DOHH2 (cell line): Measurements from ENCODE around the gene DMXL1.
A peak's percentile ranks its signal among the peaks of the same experiment; 100 is the strongest.

Source experiments
- H3F3A ChIP-seq: fragments of 200-600 bp; sonication (generic), shearing (Covaris generic); 2 replicates; pipeline ENCODE4 v1.6.0; 2016; ENCODE audit warnings: antibody characterized with exemption, mild to moderate bottlenecking; ENCODE audit not compliant: control insufficient read depth, insufficient read depth
- H3K27ac ChIP-seq: fragments of 200-600 bp; sonication (generic); 2 replicates; pipeline ENCODE4 v1.5.1; 2014; ENCODE audit warnings: low read depth, mild to moderate bottlenecking, low read length, moderate library complexity
- H3K27me3 ChIP-seq: fragments of 200-600 bp; sonication (generic); 2 replicates; pipeline ENCODE4 v1.6.1; 2014; ENCODE audit warnings: mild to moderate bottlenecking, low read length, mixed read lengths; ENCODE audit not compliant: control insufficient read depth
- H3K36me3 ChIP-seq: fragments of 200-600 bp; sonication (generic); 2 replicates; pipeline ENCODE4 v1.6.1; 2014; ENCODE audit warnings: mild to moderate bottlenecking, low read length, moderate library complexity, mixed read lengths; ENCODE audit not compliant: control insufficient read depth
- H3K4me1 ChIP-seq: fragments of 200-600 bp; sonication (generic); 2 replicates; pipeline ENCODE4 v1.6.1; 2014; ENCODE audit warnings: mild to moderate bottlenecking, low read length, mixed read lengths; ENCODE audit not compliant: control insufficient read depth
- H3K4me2 ChIP-seq: fragments of 200-600 bp; sonication (generic); 2 replicates; pipeline ENCODE4 v1.6.0; 2014; ENCODE audit warnings: mild to moderate bottlenecking, low read length, moderate library complexity
- H3K4me3 ChIP-seq: fragments of 200-600 bp; sonication (generic); 2 replicates; pipeline ENCODE4 v1.5.1; 2014; ENCODE audit warnings: mild to moderate bottlenecking, low read length, mixed read lengths
- H3K79me2 ChIP-seq: fragments of 200-600 bp; sonication (generic); 2 replicates; pipeline ENCODE4 v1.6.1; 2014; ENCODE audit warnings: mild to moderate bottlenecking, low read length, mixed read lengths; ENCODE audit not compliant: control insufficient read depth
- H3K9me2 ChIP-seq: fragments of 200-600 bp; sonication (generic); replicated peaks from 2 replicates; pipeline ENCODE4 v1.6.1; 2014; ENCODE audit warnings: mild to moderate bottlenecking, low read length, mixed read lengths; ENCODE audit not compliant: control insufficient read depth
- H3K9me3 ChIP-seq: fragments of 200-600 bp; sonication (generic); 2 replicates; pipeline ENCODE4 v1.6.1; 2014; ENCODE audit warnings: antibody characterized with exemption, low read length, mixed read lengths; ENCODE audit not compliant: control insufficient read depth, insufficient read depth
- H4K20me1 ChIP-seq: fragments of 200-600 bp; sonication (generic); 2 replicates; pipeline ENCODE4 v1.6.0; 2014; ENCODE audit warnings: low read depth, mild to moderate bottlenecking, antibody characterized with exemption, low read length, moderate library complexity; ENCODE audit not compliant: control insufficient read depth, insufficient read depth
- CTCF ChIP-seq: fragments of 200-600 bp; sonication (generic); IDR thresholded peaks from one replicate; pipeline ENCODE4 v1.5.1; 2014; ENCODE audit warnings: antibody characterized with exemption, mild to moderate bottlenecking, low read depth, low read length; ENCODE audit not compliant: poor library complexity, severe bottlenecking
- EZH2phosphoT487 ChIP-seq: fragments of 200-600 bp; sonication (generic); IDR thresholded peaks from 2 replicates; pipeline ENCODE4 v1.6.1; 2017; ENCODE audit warnings: borderline replicate concordance, mild to moderate bottlenecking, antibody characterized with exemption, low read length, moderate library complexity, mixed read lengths

Gene DMXL1

GRCh38 chr5:119055294-119055693 lies 15.6 kb upstream of the DMXL1 start:
- Histone ChIP-seq H3K27ac (no peak overlapping the region), H4K20me1 (no peaks in the 10 kb centered on the region), H3K4me2 (no peak overlapping the region), H3K79me2 (no peaks in the 10 kb centered on the region), H3K27me3 (no peaks in the 10 kb centered on the region), H3F3A (no peaks in the 10 kb centered on the region), H3K4me3 (no peak overlapping the region), H3K9me3 (no peaks in the 10 kb centered on the region), H3K36me3 (no peaks in the 10 kb centered on the region), H3K9me2 (no peaks in the 10 kb centered on the region), H3K4me1 (peaks cover 8% of the 10 kb centered on the region)
- no peak for TF ChIP-seq EZH2phosphoT487
- TF ChIP-seq CTCF: no peak

GRCh38 chr5:119058979-119059529 lies 11.8 kb upstream of the DMXL1 start:
- Histone ChIP-seq H3K27me3 (no peaks in the 10 kb centered on the region), H3K79me2 (no peaks in the 10 kb centered on the region), H3K36me3 (no peaks in the 10 kb centered on the region), H3K9me3 (no peaks in the 10 kb centered on the region), H4K20me1 (no peaks in the 10 kb centered on the region), H3K4me2 (peak overlapping the region; percentile 37; the same call in 1 of the 2 replicates), H3K4me3 (no peak overlapping the region), H3F3A (0 out of 2 replicates have a peak, but pooled peaks cover 3% of the 10 kb centered on the region), H3K9me2 (no peaks in the 10 kb centered on the region), H3K27ac (no peak overlapping the region), H3K4me1 (peaks cover 8% of the 10 kb centered on the region)
- no peak for TF ChIP-seq EZH2phosphoT487
- TF ChIP-seq CTCF: no peak

GRCh38 chr5:119059740-119060255 lies 11.1 kb upstream of the DMXL1 start:
- no peaks in the 10 kb centered on the region for H3K27me3 ChIP-seq
- no peaks in the 10 kb centered on the region for H3K9me2 ChIP-seq
- 0 out of 2 replicates have a peak, but pooled peaks cover 3% of the 10 kb centered on the region for H3F3A ChIP-seq
- no peaks in the 10 kb centered on the region for H3K36me3 ChIP-seq
- H3K4me3 ChIP-seq: no peak overlapping the region
- H3K79me2 ChIP-seq: no peaks in the 10 kb centered on the region
- no peak for TF ChIP-seq CTCF
- no peak for TF ChIP-seq EZH2phosphoT487
- peak overlapping the region; percentile 37 for H3K4me2 ChIP-seq
- no peaks in the 10 kb centered on the region for H3K9me3 ChIP-seq
- no peak overlapping the region for H3K27ac ChIP-seq
- peaks cover 8% of the 10 kb centered on the region for H3K4me1 ChIP-seq
- no peaks in the 10 kb centered on the region for H4K20me1 ChIP-seq
